Duodenal mucosa (tissue), 2 donors: ENCODE measurements around the gene NKPD1.

ENCODE experiments used
- H3K27ac ChIP-seq: one replicate; pipeline ENCODE4 v1.7.0; 2013; ENCODE audit warnings: low read depth, low read length
- H3K27me3 ChIP-seq, 2 donors: one replicate each; pipeline ENCODE4 v1.7.0; 2013; ENCODE audit warnings: low read length in 2 of 2, control low read depth in 1 of 2; ENCODE audit not compliant: insufficient read depth in 2 of 2, control insufficient read depth in 1 of 2
- H3K36me3 ChIP-seq, 2 donors: one replicate each; pipeline ENCODE4 v1.7.0; 2013; ENCODE audit warnings: low read length in 2 of 2, control low read depth in 1 of 2; ENCODE audit not compliant: insufficient read depth in 2 of 2, control insufficient read depth in 1 of 2
- H3K4me1 ChIP-seq, 2 donors: one replicate each; pipeline ENCODE4 v1.7.0; 2013; ENCODE audit warnings: low read length in 2 of 2, control low read depth in 1 of 2; ENCODE audit not compliant: insufficient read depth in 2 of 2, control insufficient read depth in 1 of 2
- H3K4me3 ChIP-seq, 2 donors: one replicate each; pipeline ENCODE4 v1.7.0; 2013; ENCODE audit warnings: low read length in 2 of 2, low read depth in 1 of 2
- H3K9ac ChIP-seq, 2 donors: one replicate each; pipeline ENCODE4 v1.7.0; 2013; ENCODE audit warnings: low read length in 2 of 2, low read depth in 1 of 2
- H3K9me3 ChIP-seq, 2 donors: one replicate each; pipeline ENCODE4 v1.7.0; 2013; ENCODE audit warnings: low read length in 2 of 2, control low read depth in 1 of 2; ENCODE audit not compliant: control insufficient read depth in 1 of 2

NKPD1 gene

GRCh38 chr19:45163751-45164460 lies 3.1 kb upstream of the NKPD1 start:
- no peak overlapping the region for H3K27ac ChIP-seq
- H3K27me3 ChIP-seq, result peaks cover 17% of the 10 kb centered on the region in 2 donors
- no peaks in the 10 kb centered on the region for H3K9me3 ChIP-seq
- no peak overlapping the region for H3K4me3 ChIP-seq
- H3K4me1 ChIP-seq, result peaks cover 8 to 19% of the 10 kb centered on the region in 2 donors
- no peaks in the 10 kb centered on the region for H3K36me3 ChIP-seq
- H3K9ac ChIP-seq, result no peak overlapping the region

- Histone ChIP-seq H3K27me3 (peaks cover 17 to 22% of the 10 kb centered on the region in 2 donors), H3K4me3 (no peak overlapping the region), H3K9me3 (no peaks in the 10 kb centered on the region), H3K9ac (no peak overlapping the region), H3K36me3 (no peaks in the 10 kb centered on the region), H3K4me1 (peaks cover 10 to 24% of the 10 kb centered on the region in 2 donors), H3K27ac (no peak overlapping the region)
Measured at GRCh38 chr19:45163156-45163555, 2.4 kb upstream of the NKPD1 start.

GRCh38 chr19:45162608-45163143 lies 1.9 kb upstream of the NKPD1 start:
- no peaks in the 10 kb centered on the region for H3K36me3 ChIP-seq
- H3K9ac ChIP-seq, result no peak overlapping the region
- no peak overlapping the region for H3K27ac ChIP-seq
- peaks cover 17 to 22% of the 10 kb centered on the region in 2 donors for H3K27me3 ChIP-seq
- H3K4me1 ChIP-seq, result peaks cover 11 to 27% of the 10 kb centered on the region in 2 donors
- H3K4me3 ChIP-seq, result no peak overlapping the region
- H3K9me3 ChIP-seq, result no peaks in the 10 kb centered on the region

GRCh38 chr19:45161738-45162607 lies 1.2 kb upstream of the NKPD1 start:
- H3K27me3 ChIP-seq, result peaks cover 17 to 22% of the 10 kb centered on the region in 2 donors
- H3K9ac ChIP-seq, result no peak overlapping the region
- H3K27ac ChIP-seq, result no peak overlapping the region
- no peaks in the 10 kb centered on the region for H3K36me3 ChIP-seq
- H3K4me1 ChIP-seq, result peaks cover 11 to 27% of the 10 kb centered on the region in 2 donors
- no peaks in the 10 kb centered on the region for H3K9me3 ChIP-seq
- H3K4me3 ChIP-seq, result no peak overlapping the region

- Histone ChIP-seq H3K4me3 (no peak overlapping the region), H3K27ac (no peak overlapping the region), H3K27me3 (peaks cover 17 to 22% of the 10 kb centered on the region in 2 donors), H3K4me1 (peaks cover 11 to 25% of the 10 kb centered on the region in 2 donors), H3K9ac (no peak overlapping the region), H3K9me3 (no peaks in the 10 kb centered on the region), H3K36me3 (no peaks in the 10 kb centered on the region)
Measured at GRCh38 chr19:45159971-45160324, 834 bp downstream of the NKPD1 start.

- H3K9ac ChIP-seq, result no peak overlapping the region
- no peaks in the 10 kb centered on the region for H3K36me3 ChIP-seq
- H3K9me3 ChIP-seq, result no peaks in the 10 kb centered on the region
- H3K27me3 ChIP-seq, result peaks cover 19 to 24% of the 10 kb centered on the region in 2 donors
- peaks cover 8 to 22% of the 10 kb centered on the region in 2 donors for H3K4me1 ChIP-seq
- no peak overlapping the region for H3K4me3 ChIP-seq
- H3K27ac ChIP-seq, result no peak overlapping the region
Measured at GRCh38 chr19:45159210-45159970, 1.4 kb downstream of the NKPD1 start.

- Histone ChIP-seq H3K9ac (no peak overlapping the region), H3K27me3 (peaks cover 26 to 30% of the 10 kb centered on the region in 2 donors), H3K9me3 (no peaks in the 10 kb centered on the region), H3K4me3 (no peak overlapping the region), H3K36me3 (no peaks in the 10 kb centered on the region), H3K4me1 (peaks cover 12 to 25% of the 10 kb centered on the region in 2 donors), H3K27ac (no peak overlapping the region)
Measured at GRCh38 chr19:45158503-45159209, 2.1 kb downstream of the NKPD1 start.

- Histone ChIP-seq H3K9ac (no peak overlapping the region), H3K27ac (no peak overlapping the region)
Measured at GRCh38 chr19:45156751-45157150, 4.0 kb downstream of the NKPD1 start.

GRCh38 chr19:45156011-45156630 lies 4.7 kb downstream of the NKPD1 start:
- H3K27me3 ChIP-seq, result peaks cover 44 to 47% of the 10 kb centered on the region in 2 donors
- H3K27ac ChIP-seq, result no peak overlapping the region
- H3K9ac ChIP-seq, result no peak overlapping the region
- no peak overlapping the region for H3K4me3 ChIP-seq
- H3K36me3 ChIP-seq, result no peaks in the 10 kb centered on the region
- H3K9me3 ChIP-seq, result no peaks in the 10 kb centered on the region
- peaks cover 21 to 41% of the 10 kb centered on the region in 2 donors for H3K4me1 ChIP-seq

More at GRCh38 chr19:45156751-45157150, 4.0 kb downstream of the NKPD1 start:
- Histone ChIP-seq H3K9me3 (no peaks in the 10 kb centered on the region), H3K4me3 (no peak overlapping the region), H3K4me1 (peaks cover 21 to 44% of the 10 kb centered on the region in 2 donors), H3K27me3 (peaks cover 41 to 46% of the 10 kb centered on the region in 2 donors), H3K36me3 (no peaks in the 10 kb centered on the region)
